Esophagus muscularis mucosa (tissue), 4 donors: ENCODE measurements around the gene LILRB2. TPM values are rescaled to one million over a fixed set of nuclear protein-coding genes. Genes with fewer than 3 reads are reported as not detected.
"Not testable (repeated sequence)": the region's sequence is repeated elsewhere in the genome, so short reads cannot be mapped to it uniquely, and the experiment has no call there.

Source experiments
- DNase-seq: peaks from one replicate; pipeline ENCODE4 v3.0.0-alpha.2; 2017; ENCODE audit errors: extremely low spot score
- H3K27ac ChIP-seq, 4 donors: fragments of 200-600 bp; sonication (generic); replicated peaks in 1 of 4; 1 replicate in 3 of 4; 2 replicates in 1 of 4; pipeline ENCODE4 v1.5.1; 2016 to 2019; ENCODE audit warnings: mild to moderate bottlenecking in 1 of 4
- H3K27me3 ChIP-seq, 4 donors: fragments of 200-600 bp; sonication (generic); one replicate each; pipeline versions ENCODE4 v1.5.1 to v1.6.0; 2016 to 2019
- H3K36me3 ChIP-seq, 4 donors: fragments of 200-600 bp; sonication (generic); one replicate each; pipeline ENCODE4 v1.5.1; 2016 to 2019
- H3K4me1 ChIP-seq, 4 donors: fragments of 200-600 bp; sonication (generic); one replicate each; pipeline ENCODE4 v1.5.1; 2016 to 2019
- H3K4me3 ChIP-seq, 4 donors: fragments of 200-600 bp; sonication (generic); 1 replicate in 2 of 4; 2 replicates in 2 of 4; pipeline ENCODE4 v1.5.1; 2016 to 2019; ENCODE audit warnings: mild to moderate bottlenecking in 4 of 4, moderate library complexity in 1 of 4
- H3K9me3 ChIP-seq, 4 donors: fragments of 200-600 bp; sonication (generic); 1 replicate in 3 of 4; 2 replicates in 1 of 4; pipeline ENCODE4 v1.5.1; 2016 to 2019
- CTCF ChIP-seq, 3 experiments: fragments of 200-600 bp in 2 of 3; fragments of 450-650 bp in 1 of 3; sonication (generic) in 2 of 3; IDR thresholded peaks; one replicate each; pipeline ENCODE4 v1.5.1; 2017 to 2019; ENCODE audit warnings: antibody characterized with exemption in 3 of 3, mild to moderate bottlenecking in 2 of 3, moderate library complexity in 1 of 3
- EP300 ChIP-seq: sonication (generic); formaldehyde crosslinking; IDR thresholded peaks from one replicate; pipeline ENCODE4 v1.6.1; 2017; ENCODE audit warnings: antibody characterized with exemption
- POLR2A ChIP-seq: fragments of 450-650 bp; IDR thresholded peaks from one replicate; pipeline ENCODE4 v1.6.1; 2017; ENCODE audit warnings: antibody characterized with exemption, moderate library complexity, mild to moderate bottlenecking, low read depth
- POLR2AphosphoS5 ChIP-seq, 2 donors: sonication (generic); formaldehyde crosslinking; IDR thresholded peaks; one replicate each; pipeline ENCODE4 v1.6.1; 2017; ENCODE audit warnings: antibody characterized with exemption in 2 of 2
- WGBS: methylation state at CpG from one replicate; pipeline ENCODE4 v1.1.5; 2018; 5-methylcytosine and 5-hydroxymethylcytosine counted together
- intact Hi-C: fragments of 100-400 bp; cut with DNase I; formaldehyde crosslinking; loops from one replicate; pipeline ENCODE4 v1.15.1; 2023
- total RNA-seq, 4 donors: library from RNA; depleted of rRNA; stranded (reverse); fragments of >200 nt; gene quantifications; one replicate each; pipeline versions ENCODE4 v1.1.0 to v1.2.1, GENCODE V29; 2016

Gene LILRB2
- total RNA-seq, 4 donors from 2014 or later = 2.1 to 5.6 (median 2.6) TPM

- no peak for DNase-seq
- no peaks in the 10 kb centered on the region for H3K36me3 ChIP-seq
- no peaks in the 10 kb centered on the region for H3K9me3 ChIP-seq
- H3K4me3 ChIP-seq = no peak overlapping the region
- no peaks in the 10 kb centered on the region for H3K4me1 ChIP-seq
- TF ChIP-seq POLR2A (no peak), POLR2AphosphoS5 (IDR thresholded peaks at IDR 0.05) (no peak), CTCF (IDR thresholded peaks at IDR 0.05) (no peak), EP300 (no peak)
- no peak overlapping the region for H3K27ac ChIP-seq
- peaks cover 0 to 33% (median 0%) of the 10 kb centered on the region in 4 donors for H3K27me3 ChIP-seq
- intact Hi-C loops = no loop called here
- WGBS = 19% methylated on average over 3 of the region's 3 CpGs
Measured at GRCh38 chr19:54324071-54324470, 43.2 kb upstream of the LILRB2 start.

- H3K27me3 ChIP-seq = peaks cover 0 to 34% (median 0%) of the 10 kb centered on the region in 4 donors
- H3K4me1 ChIP-seq, H3K36me3 ChIP-seq, H3K9me3 ChIP-seq, DNase-seq, H3K4me3 ChIP-seq, intact Hi-C loops, H3K27ac ChIP-seq: not testable (repeated sequence)
- TF ChIP-seq CTCF (IDR thresholded peaks at IDR 0.05) = peak in 1 of 3 experiments; percentile 17
- WGBS = no CpG with 5 or more reads among the region's 13 CpGs
Measured at GRCh38 chr19:54322934-54323333, 42.0 kb upstream of the LILRB2 start.

GRCh38 chr19:54322295-54322694 is 41.4 kb upstream of the LILRB2 start:
- H3K4me1 ChIP-seq, H3K36me3 ChIP-seq, H3K9me3 ChIP-seq, intact Hi-C loops, DNase-seq, H3K27ac ChIP-seq, H3K4me3 ChIP-seq: not testable (repeated sequence)
- peaks cover 0 to 40% (median 2%) of the 10 kb centered on the region in 4 donors for H3K27me3 ChIP-seq
- WGBS = 85% methylated on average over 12 of the region's 13 CpGs

- H3K27ac ChIP-seq = no peak overlapping the region
- H3K36me3 ChIP-seq = no peaks in the 10 kb centered on the region
- no peaks in the 10 kb centered on the region for H3K9me3 ChIP-seq
- WGBS = 79% methylated on average over 14 of the region's 14 CpGs
- peaks cover 0 to 59% (median 5%) of the 10 kb centered on the region in 4 donors for H3K27me3 ChIP-seq
- H3K4me1 ChIP-seq = no peaks in the 10 kb centered on the region
- no peak overlapping the region for H3K4me3 ChIP-seq
- no peak for TF ChIP-seq CTCF (IDR thresholded peaks at IDR 0.05)
- no peak for TF ChIP-seq POLR2A
- DNase-seq = no peak
- intact Hi-C loops = no loop called here
Measured at GRCh38 chr19:54319892-54320670, 39.2 kb upstream of the LILRB2 start.

- TF ChIP-seq CTCF (IDR thresholded peaks at IDR 0.05) = no peak
- TF ChIP-seq EP300 = no peak
- no peak for TF ChIP-seq POLR2A
- TF ChIP-seq POLR2AphosphoS5 (IDR thresholded peaks at IDR 0.05) = no peak
- DNase-seq = no peak
- intact Hi-C loops = no loop called here
- Histone ChIP-seq H3K36me3 (no peaks in the 10 kb centered on the region), H3K27ac (no peak overlapping the region), H3K4me3 (no peak overlapping the region), H3K27me3 (peaks cover 0 to 58% (median 5%) of the 10 kb centered on the region in 4 donors), H3K4me1 (no peaks in the 10 kb centered on the region), H3K9me3 (no peaks in the 10 kb centered on the region)
- 62% methylated on average over 7 of the region's 7 CpGs for WGBS
Measured at GRCh38 chr19:54319049-54319448, 38.1 kb upstream of the LILRB2 start.
